Jurkat, Clone E6-1 (cell line): ENCODE measurements around the gene LINGO1.
A peak's percentile ranks its signal among the peaks of the same experiment; 100 is the strongest.

ENCODE experiments used
- DNase-seq: peaks from one replicate; pipeline ENCODE4 v3.0.0-alpha.2; 2011; ENCODE audit warnings: low read depth, low spot score
- H3K4me3 ChIP-seq: 2 replicates; pipeline ENCODE4 v1.5.1; 2011; ENCODE audit warnings: mild to moderate bottlenecking, low read length, control low read depth, moderate library complexity

LINGO1 gene

DNA sequence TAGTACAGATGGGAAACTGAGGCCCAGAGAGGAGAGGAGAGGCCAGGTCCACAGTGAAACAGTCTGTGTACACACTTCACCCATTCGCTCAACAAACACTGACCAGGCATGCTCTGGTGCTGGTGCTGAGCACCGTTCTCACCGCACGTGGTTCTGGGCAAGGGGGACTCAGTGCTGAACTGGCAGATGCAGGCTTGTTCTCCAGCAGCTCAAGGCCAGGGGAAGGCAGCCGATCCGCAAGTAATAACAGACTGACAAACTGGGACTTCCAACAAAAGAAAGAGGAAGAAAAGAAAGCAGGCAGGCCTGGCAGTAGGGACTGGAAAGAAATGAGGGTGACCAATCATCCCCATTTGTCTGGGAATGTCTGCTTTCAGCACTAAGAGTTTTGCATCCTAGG, 25.6 kb upstream of the LINGO1 start:
- DNase-seq = no peak
- H3K4me3 ChIP-seq = no peak overlapping the region

DNA sequence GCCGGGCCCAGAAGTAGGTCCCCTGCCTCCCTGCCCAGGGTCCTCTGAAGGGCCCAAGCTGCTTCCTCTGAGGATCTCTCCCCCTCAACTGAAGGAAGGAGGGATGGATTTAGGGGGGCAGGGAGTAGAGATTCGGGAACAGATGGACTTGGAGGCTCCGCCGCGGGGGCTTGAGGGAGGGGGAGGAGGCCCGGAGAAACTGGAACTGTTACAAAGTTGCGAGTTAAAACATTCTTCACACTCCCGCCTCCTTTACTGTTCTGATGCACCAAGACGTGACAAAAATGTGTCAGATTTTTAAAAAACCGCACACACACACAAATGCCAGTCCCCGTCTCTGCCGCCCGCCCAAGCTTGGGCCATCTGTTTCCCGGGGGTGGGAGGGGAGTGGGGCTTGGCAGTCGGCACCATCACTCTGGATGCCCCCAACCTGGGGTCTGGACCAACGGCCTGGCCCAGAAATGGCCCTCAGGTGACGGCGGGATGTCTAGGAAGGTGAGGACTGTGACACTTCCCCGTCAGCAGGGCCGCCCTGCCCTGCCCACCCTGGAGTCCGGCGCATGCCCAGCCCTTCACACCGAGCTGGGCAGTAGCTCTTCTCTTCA, 25.0 kb upstream of the LINGO1 start:
- no peak overlapping the region for H3K4me3 ChIP-seq
- DNase-seq = no peak

DNA sequence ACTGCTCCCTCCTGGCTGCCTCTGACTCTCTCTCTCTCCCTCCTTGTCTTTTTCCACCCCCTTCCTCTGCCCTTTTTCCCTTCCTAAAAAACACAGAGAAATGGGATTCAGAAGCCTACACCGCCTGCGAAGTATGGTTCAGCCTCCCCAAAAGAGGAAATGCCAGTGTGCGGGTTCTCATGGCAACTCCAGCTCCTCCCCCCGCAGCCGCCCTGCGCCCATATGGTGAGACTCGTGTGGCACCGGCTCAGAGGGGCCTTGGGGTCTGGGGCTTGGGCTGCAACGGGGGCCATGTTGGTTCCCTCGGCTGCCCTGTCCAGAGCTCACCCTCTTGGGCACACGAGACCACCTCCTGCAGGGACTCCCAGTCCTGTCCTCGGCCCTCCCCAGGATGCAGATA, 23.6 kb upstream of the LINGO1 start:
- no peak overlapping the region for H3K4me3 ChIP-seq
- DNase-seq = no peak

DNA sequence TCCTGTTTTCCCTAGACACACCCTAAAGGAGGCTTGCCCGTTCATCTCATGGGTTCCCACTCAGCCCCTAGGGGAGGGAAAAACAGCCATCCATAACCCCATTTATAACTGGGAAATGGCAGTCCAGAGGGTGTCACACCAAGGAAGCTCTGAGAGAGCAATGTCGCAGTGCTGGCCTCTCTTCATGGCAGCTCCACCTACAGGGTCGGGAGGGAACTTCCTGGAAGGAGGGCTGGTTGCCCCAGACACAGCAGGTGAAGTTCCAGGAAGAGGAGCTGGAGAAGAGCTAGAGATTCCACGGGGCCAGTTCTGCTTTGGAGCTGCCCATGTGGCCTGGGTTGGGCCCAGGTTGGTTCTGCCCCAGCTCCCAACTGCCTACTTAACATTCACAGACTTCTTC, 22.3 kb upstream of the LINGO1 start:
- peak; percentile 15 for DNase-seq

DNA sequence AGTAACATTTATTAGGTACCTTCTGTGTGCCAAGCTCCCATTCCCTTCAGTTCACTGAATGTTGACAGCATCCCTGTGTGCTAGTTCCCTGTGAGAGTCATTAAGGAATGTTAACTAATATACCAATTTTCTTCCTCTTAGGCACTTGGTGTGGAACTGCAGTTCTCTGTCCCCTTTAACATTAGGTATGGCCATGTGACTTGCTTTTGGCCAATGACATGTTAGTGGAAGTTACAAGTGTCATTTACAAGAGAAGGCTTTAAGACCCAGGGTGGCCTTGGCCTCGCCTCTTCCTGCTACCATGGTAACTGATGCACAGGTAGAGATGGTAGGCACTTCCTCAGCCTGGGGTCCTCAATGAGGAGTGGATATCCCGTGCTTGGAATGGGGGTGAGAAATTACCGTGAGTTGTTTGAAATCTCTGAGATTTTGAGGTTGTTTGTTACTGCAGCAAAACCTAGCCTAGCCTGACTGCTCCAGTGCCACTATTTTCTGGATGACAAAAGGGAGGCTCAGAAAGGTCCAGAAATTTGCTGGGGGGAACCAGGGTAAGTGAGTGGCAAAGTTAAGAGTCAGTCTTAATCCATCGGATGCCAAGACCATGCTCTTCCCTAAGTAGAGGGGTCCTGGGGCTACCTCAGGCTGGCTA, 21.2 kb upstream of the LINGO1 start:
- DNase-seq = no peak
- H3K4me3 ChIP-seq = no peak overlapping the region

More for the DNA sequence above, 22.3 kb upstream of the LINGO1 start:
- no peak overlapping the region for H3K4me3 ChIP-seq

DNA sequence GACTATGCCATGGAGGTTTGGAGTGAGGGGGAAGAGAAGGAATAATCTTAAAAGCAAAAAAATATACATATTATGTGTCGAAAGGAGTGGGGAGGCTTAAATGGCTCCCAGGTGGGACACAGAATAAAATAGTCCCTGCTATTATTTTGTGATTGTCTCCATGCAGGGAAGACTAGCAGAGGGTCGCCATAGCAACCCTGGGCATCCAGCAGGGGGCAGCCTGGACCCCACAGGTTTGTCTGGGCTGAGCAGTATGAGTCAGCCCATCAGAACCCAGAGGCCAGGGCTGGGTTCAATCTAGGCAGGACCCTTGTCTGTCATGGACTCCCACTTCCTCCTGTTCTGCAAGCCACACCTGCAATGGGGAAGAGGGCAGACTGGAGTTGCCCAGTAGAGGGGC, 17.6 kb upstream of the LINGO1 start:
- DNase-seq = no peak
- H3K4me3 ChIP-seq = no peak overlapping the region

DNA sequence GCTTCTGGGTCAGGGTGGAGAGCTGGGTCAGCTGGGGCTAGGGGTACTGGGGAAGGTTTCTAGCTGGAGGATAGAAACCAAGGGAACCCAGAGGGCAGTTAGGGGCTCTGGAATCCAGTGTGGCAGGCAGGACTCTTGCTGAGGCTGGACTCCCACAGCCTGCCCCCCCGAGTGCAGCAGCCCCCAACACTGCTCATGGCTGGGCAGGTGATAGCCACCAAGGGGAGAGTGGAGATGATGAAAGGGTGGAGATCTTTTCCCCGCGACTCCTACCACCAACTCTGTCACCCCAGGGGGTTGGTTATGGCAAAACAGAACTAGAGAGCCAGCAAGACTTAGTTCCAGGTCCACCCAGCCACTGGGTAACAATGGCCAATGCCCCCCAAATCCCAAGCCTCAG, 16.9 kb upstream of the LINGO1 start:
- no peak overlapping the region for H3K4me3 ChIP-seq
- DNase-seq = no peak

DNA sequence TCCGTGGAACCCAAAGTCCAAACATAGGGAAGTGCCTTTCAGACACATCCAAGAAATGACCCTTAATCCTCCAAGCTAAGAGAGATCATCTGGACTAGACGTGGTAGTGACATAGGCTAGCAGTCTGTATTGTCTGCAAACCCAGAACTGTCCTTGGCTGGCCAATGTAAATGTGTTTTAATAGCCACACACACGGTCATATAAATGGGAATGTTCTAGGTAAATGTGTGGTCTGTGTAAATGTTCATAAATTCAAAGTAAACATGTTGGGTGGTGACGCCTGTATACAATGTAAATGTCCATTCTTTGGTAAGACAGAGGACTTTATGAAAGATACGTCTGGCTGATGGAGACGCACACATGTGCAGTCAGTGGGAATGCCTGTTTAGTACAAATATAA, 16.3 kb upstream of the LINGO1 start:
- H3K4me3 ChIP-seq = no peak overlapping the region
- DNase-seq = no peak

DNA sequence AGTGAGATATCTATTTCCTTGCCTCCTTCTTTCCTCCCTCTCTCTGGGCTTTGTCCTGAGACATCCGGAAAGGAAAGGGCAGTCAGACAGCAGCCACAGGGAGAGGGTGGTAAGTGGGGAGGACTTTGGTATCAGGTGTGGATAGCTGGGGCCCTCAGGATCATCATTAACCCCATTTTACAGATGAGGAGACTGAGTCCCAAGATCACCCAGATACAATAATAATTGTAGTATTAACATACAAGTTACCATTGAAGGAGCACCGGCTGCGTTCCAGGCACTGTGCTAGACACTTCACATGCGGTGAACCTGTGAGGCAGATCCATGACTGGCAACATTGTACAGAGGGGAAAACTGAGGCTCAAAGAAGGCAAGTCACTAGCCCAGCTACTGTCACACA, 15.2 kb upstream of the LINGO1 start:
- no peak overlapping the region for H3K4me3 ChIP-seq
- DNase-seq = no peak

DNA sequence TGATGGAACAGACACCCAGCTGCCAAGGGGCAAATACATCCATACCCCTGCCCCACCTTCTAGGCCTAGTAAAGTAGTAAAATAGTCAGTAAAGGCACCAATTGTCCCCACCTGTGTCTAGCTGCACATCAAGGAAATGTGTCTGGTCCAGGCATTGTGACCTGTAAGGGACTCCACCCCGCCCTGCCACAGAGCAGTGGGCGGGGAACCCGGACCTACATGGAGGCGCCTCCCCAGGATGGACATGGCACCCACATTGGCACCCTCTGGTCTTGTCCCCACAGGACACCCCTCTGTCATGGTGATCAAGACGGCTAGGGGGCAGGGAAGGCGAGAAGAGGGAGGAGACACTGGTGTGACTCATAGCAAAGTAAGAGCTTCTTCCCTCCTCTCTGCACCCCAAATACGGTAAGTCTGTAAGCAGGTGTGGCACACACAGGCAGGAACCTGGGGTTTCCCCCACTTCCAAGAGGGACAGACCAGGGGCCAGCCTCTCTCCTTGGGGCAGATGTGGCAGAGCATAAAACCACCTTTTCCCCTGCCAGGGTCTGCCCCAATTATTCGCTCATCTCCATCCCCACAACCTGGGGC, 13.5 kb upstream of the LINGO1 start:
- H3K4me3 ChIP-seq = no peak overlapping the region

DNA sequence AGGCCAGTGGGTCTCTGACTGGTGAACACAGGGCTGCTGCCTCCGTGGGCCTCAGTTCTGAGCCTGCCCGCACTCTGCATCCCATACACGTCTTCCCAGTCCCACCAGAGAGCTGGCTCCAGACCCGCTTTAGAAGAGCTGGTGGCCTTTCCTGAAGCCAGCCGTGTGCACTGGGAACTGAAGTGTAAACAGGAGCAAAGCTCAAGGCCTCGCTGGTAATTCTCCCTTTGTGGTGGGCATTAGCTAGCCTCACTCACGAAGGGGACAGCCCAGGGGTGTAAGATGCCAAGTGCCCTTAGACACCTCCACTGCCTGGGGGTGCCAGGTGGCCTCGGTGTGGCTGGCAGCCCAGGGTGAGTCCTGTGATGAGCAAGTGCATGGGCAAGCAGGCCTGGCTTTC, 12.9 kb upstream of the LINGO1 start:
- no peak overlapping the region for H3K4me3 ChIP-seq
- no peak for DNase-seq

More for the DNA sequence above, 13.5 kb upstream of the LINGO1 start:
- DNase-seq = no peak

DNA sequence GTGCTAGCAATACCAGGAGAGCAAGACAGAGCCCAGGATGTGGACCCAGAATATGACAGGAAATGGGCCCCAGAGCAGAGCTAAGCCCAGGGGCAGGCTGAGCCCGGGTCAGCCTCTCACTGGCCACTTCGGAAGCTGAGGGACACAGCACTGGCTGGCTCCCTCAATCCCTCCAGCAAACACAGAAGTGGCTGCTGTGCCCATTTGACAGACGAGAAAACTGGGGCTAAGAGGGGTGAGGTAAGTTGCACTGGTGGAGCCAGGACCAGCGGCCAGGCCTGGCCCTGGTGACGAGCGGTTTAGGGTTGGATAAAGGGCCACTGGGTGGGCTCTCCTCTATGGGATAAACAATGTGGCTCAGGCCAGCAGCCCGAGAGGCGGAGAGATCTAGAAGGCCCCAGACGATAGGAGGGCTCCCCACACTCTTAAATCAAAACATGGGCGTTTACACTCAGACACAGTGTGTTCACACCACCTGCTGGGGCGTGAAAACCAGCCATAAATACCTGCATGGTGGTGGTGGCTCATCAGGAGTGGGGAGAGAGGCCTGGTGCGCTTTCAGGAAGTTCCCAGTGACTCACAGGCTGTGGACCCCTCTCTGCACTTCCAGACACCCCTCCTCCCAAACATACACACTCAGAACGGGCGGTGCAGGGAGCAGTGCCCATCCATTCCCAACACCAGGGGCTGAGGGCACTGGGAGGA, 12.0 kb upstream of the LINGO1 start:
- H3K4me3 ChIP-seq = no peak overlapping the region
- no peak for DNase-seq

DNA sequence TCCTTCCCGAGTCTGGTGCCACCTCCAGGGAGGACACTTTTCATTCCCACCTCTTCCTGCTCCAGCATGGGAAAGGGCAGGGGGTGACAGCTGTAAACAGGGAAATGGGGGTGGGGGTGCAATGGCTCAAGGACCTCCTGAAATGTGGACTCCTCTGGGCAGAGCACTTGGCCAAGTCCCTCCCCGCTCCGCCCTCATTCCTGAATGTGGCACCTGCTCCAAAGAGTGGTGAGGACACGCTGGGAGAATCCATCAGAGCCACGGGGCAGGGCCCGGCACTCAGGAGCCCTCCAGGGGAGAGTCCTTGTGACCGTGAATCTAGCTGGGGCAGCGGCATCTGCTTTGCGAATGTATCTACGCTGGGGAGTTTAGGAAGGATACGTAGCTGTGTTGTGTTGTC, 11.1 kb upstream of the LINGO1 start:
- no peak overlapping the region for H3K4me3 ChIP-seq
- no peak for DNase-seq

DNA sequence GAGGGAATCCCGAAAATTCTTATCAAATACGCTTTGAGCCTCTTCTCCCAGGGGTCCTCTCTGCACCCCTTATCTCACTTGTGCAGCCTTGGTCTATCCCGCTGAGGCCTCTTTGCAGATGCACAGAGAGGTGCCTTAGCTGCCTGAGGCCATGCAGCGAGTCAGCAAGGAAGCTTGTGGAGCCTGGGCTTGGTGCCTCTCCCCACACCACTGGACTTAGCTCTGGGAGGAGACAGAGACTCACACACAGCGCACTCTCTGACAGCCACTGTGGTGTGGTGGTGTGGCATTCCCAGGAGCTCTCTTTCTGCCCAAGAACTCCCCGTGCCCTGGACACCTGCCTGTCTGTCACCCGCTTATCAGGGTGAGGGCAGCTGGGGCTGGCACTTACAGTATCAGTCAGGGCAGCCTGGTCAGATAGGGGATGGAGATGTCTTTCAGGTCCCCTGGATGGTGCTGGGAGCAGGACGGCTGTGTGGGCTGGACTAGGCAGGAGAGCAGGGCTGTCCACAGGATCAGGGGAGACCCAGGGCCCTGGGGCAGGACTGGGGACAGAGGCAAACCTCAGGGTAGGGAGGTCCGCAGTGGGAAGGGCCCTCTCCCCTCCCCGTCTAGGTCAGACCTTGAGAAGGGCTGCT, 10.2 kb upstream of the LINGO1 start:
- no peak for DNase-seq
- no peak overlapping the region for H3K4me3 ChIP-seq

DNA sequence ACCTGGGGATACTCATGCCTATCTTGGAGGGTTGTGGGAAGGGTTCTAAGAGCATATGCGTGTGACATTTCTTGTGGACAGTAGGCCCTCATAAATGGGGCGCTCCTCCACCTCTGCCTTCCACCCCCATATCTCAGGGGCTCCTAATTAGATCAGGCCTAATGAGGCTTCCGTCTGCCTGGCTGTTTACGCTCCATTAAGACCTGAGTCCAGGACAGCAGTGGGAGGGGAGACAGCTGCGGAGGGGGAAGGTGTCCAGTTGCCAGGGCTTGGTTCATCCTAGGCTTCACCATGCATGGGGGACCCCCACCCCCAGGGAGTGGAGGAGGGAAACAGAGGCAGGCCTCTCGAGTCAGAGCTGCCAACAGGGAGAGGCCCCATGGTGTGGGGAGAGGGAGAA, 9.3 kb upstream of the LINGO1 start:
- no peak for DNase-seq
- no peak overlapping the region for H3K4me3 ChIP-seq

DNA sequence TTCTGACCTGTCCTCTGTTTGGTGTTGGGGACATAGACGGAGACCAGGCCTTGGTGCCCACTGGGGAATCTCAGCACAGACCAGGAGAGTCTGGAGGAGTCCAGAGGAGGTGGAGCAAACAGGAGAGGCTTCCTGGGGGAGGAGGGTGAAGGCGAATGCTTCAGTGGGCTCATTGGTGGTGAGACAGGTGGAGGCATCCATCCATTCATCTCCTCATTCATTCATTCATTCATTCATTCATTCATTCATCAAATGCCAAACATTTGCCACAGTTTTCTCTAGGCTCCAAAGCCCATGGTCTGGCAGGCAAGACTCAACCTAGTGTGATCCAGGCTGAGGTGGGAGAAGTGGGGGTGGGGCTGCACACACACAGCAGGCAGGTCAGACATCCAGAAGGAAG, 7.9 kb upstream of the LINGO1 start:
- H3K4me3 ChIP-seq = no peak overlapping the region
- DNase-seq = no peak

DNA sequence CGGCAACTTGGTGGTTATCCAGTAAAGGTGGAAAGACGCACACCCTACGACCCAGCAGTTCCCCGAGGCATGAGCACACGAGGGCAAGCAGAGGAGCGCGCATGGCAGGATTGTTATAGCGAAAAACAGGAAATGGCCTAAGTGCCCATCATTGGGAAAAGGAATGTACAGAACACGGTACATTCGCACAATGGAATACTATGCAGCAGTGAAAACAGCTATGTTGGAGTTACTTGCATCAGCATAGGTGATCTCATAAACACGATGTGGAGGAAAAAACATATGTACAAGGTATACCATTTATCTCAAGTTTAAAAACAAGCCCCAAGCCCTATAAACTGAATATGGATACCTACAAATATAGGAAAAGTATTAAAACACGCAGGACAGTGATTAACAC, 6.7 kb upstream of the LINGO1 start:
- no peak for DNase-seq
- H3K4me3 ChIP-seq = no peak overlapping the region

DNA sequence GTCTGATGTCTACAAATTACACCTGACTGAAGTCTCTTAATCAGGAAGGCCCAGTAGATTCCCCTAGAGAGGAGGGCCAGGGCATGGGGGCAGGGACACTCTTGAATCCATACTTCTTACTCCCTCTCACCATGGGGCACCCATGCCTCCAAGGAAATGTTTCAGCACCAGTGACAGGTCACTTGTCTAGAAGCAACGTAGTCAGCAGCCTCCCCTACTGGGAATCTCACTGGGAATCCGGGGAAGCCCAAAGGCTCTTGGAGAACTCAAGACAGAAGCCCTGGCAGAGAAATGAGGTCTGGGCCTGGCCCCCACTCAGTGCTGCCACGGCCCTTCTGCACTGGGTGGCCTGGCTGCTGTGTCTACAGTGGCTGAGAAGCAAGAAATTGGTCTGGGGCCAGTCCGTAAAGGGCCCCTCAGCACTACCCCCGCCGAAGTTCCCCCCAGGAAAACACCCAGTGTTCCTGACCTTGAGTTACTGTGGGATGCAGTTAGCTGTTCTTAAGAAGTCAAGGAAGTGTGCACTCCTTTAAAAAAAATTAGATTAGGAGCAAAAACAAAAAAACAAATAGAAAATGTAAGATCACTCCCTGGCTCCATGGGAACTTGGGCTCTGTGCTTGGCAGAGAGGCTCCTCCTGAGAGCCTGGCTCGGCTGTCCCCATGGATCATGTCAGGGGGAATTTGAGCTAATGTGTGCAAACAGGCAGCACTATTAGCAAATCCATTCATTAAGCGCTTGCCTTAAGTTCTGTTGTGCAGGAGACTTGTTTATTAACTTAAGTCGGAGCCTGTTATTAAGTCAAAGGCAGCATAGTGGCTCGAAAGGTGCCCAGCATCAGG, 5.4 kb upstream of the LINGO1 start:
- DNase-seq = no peak
- no peak overlapping the region for H3K4me3 ChIP-seq

DNA sequence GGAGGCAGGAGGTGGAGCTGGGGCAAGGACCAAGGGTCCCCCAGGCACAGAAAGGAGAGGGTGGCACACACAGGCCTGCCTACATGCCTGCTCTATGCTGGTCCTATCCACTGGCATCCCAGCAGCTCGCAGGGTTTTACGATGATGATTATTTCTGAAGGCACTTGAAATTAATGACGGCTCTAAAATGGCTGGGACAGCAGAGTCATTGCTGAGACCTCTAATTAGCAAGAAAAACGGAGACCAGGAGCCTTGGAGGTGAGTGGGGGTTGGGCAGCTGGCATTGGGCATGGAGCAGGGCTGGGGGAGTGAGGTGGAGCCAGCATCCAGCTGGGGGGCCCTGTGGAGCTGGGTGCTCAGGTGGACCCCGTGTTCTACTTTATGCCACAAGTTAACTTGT, 3.5 kb upstream of the LINGO1 start:
- no peak overlapping the region for H3K4me3 ChIP-seq
- DNase-seq = no peak
